Skeletal muscle tissue (tissue), 4 donors: ENCODE data around the gene HACD2. TPM values are rescaled to one million over a fixed set of nuclear protein-coding genes. Genes with fewer than 3 reads are reported as not detected.

Source experiments
- H3K27ac ChIP-seq: one replicate; pipeline ENCODE4 v1.7.0; 2013; ENCODE audit warnings: mild to moderate bottlenecking, low read depth, low read length, inconsistent platforms
- H3K27me3 ChIP-seq, 3 donors: one replicate each; pipeline ENCODE4 v1.7.0; 2013; ENCODE audit warnings: low read length in 3 of 3; ENCODE audit not compliant: control insufficient read depth in 3 of 3, insufficient read depth in 3 of 3
- H3K36me3 ChIP-seq, 3 donors: one replicate each; pipeline ENCODE4 v1.7.0; 2013; ENCODE audit warnings: low read length in 3 of 3; ENCODE audit not compliant: control insufficient read depth in 3 of 3, insufficient read depth in 3 of 3
- H3K4me1 ChIP-seq, 3 donors: one replicate each; pipeline ENCODE4 v1.7.0; 2013; ENCODE audit warnings: low read length in 3 of 3, mild to moderate bottlenecking in 3 of 3; ENCODE audit not compliant: control insufficient read depth in 3 of 3, insufficient read depth in 3 of 3
- H3K4me3 ChIP-seq, 3 donors: one replicate each; pipeline ENCODE4 v1.7.0; 2013; ENCODE audit warnings: low read length in 3 of 3
- H3K9ac ChIP-seq, 3 donors: one replicate each; pipeline ENCODE4 v1.7.0; 2013; ENCODE audit warnings: low read length in 3 of 3, mild to moderate bottlenecking in 3 of 3, moderate library complexity in 2 of 3, low read depth in 1 of 3
- H3K9me3 ChIP-seq, 3 donors: one replicate each; pipeline ENCODE4 v1.7.0; 2013; ENCODE audit warnings: low read length in 3 of 3; ENCODE audit not compliant: control insufficient read depth in 3 of 3
- total RNA-seq: library from RNA; depleted of rRNA; stranded (reverse); fragments of >200 nt; gene quantifications from one replicate; pipeline ENCODE4 v1.2.3, GENCODE V29; 2014
- donor health status: Osteomylitis.

The HACD2 gene
- total RNA-seq, 1 donor from 2014 or later: 15.7 TPM

DNA sequence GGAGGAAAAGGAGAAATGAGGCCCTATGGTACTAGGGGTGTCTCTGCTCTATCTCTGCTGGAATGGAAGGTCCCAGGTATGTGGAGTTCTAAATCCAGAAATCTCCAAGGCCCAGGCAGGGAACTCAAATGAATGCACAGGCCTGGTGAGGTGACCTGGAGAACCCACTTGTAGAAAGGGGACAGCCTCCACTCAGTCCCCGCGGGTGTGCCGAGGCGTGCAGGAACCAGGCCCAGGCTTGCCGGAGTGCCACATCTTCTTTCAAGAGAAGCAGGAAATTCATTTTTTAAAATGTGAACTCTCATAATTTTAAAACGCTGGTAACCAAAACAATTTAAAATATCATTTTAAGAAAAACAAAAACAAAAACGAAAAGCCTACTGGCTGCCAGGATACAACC, 103.8 kb downstream of the HACD2 start:
- no peaks in the 10 kb centered on the region for H3K36me3 ChIP-seq
- H3K4me3 ChIP-seq: no peak overlapping the region
- no peak overlapping the region for H3K9ac ChIP-seq
- no peak overlapping the region for H3K27ac ChIP-seq
- H3K4me1 ChIP-seq: peaks cover 0 to 2% (median 0%) of the 10 kb centered on the region in 3 donors
- H3K27me3 ChIP-seq: peaks cover 0 to 13% (median 7%) of the 10 kb centered on the region in 3 donors
- H3K9me3 ChIP-seq: no peaks in the 10 kb centered on the region

DNA sequence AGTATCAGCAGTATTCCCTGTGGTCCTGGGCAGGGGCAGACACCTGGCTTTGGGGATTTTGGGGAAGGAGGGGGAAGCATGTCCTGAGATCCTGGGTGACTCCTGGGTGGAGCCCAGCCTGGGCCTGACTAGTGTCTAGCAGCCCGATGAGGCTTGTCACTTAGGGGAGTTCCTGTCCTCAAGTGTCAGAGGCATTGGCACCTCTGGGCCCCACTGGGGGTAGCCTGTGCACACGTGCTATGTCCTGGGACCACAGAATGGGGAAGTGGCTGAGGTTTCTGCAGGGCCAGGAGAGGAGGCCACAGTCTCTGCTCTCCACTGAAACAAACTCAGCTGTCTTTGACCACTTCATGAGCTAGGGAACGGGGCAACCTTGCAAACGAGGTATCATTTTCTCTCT, 104.4 kb downstream of the HACD2 start:
- H3K27me3 ChIP-seq: peaks cover 0 to 13% (median 12%) of the 10 kb centered on the region in 3 donors
- no peaks in the 10 kb centered on the region for H3K9me3 ChIP-seq
- H3K27ac ChIP-seq: no peak overlapping the region
- no peak overlapping the region for H3K4me3 ChIP-seq
- no peaks in the 10 kb centered on the region for H3K36me3 ChIP-seq
- H3K9ac ChIP-seq: no peak overlapping the region
- peaks cover 0 to 2% (median 0%) of the 10 kb centered on the region in 3 donors for H3K4me1 ChIP-seq

DNA sequence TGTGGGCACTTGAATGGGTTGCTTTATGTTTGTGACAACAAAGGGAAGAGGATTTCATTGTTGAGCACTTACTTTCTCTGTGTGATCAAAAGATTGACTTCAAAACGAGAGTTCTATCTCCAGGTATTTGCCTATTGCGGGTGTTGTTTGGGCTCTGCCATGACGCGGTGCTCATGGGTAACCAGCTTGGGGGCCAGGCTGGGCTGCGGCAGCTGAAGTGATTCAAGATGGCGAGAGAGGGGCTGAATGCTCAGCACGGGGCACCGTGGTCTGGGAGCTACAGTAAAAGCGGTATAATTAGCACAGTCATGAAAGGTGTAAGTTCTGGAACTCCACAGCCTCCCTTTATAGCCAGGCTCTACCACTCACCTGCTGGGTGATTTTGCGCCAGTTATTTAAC, 105.0 kb downstream of the HACD2 start:
- H3K9me3 ChIP-seq: no peaks in the 10 kb centered on the region

DNA sequence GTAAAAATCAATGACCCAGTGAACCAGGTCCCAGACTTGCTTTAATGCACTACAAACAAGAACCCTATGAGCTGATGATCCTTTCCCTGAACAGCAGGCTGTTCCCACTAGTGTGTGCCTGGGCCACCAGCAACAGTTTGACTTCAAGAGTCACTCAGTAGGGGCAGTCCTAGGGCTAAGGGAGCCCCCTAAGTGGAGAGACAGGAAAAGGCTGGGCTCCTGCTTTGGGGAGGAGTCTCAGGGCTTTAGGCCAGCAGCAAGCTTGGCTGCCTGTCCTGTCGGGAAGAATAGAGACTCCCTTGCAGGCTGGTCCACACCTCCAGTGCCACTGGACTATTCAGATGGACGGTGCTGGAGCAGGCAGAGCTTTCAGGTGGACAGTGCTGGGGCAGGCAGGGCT, 106.5 kb downstream of the HACD2 start:
- Histone ChIP-seq H3K27ac (no peak overlapping the region), H3K4me3 (no peak overlapping the region), H3K4me1 (peaks cover 0 to 2% (median 0%) of the 10 kb centered on the region in 3 donors), H3K36me3 (no peaks in the 10 kb centered on the region), H3K9ac (no peak overlapping the region), H3K27me3 (peaks cover 0 to 17% (median 14%) of the 10 kb centered on the region in 3 donors), H3K9me3 (no peaks in the 10 kb centered on the region)

More for the DNA sequence above, 105.0 kb downstream of the HACD2 start:
- Histone ChIP-seq H3K9ac (no peak overlapping the region), H3K36me3 (no peaks in the 10 kb centered on the region), H3K4me1 (peaks cover 0 to 2% (median 0%) of the 10 kb centered on the region in 3 donors), H3K4me3 (no peak overlapping the region), H3K27me3 (peaks cover 0 to 13% (median 12%) of the 10 kb centered on the region in 3 donors), H3K27ac (no peak overlapping the region)

DNA sequence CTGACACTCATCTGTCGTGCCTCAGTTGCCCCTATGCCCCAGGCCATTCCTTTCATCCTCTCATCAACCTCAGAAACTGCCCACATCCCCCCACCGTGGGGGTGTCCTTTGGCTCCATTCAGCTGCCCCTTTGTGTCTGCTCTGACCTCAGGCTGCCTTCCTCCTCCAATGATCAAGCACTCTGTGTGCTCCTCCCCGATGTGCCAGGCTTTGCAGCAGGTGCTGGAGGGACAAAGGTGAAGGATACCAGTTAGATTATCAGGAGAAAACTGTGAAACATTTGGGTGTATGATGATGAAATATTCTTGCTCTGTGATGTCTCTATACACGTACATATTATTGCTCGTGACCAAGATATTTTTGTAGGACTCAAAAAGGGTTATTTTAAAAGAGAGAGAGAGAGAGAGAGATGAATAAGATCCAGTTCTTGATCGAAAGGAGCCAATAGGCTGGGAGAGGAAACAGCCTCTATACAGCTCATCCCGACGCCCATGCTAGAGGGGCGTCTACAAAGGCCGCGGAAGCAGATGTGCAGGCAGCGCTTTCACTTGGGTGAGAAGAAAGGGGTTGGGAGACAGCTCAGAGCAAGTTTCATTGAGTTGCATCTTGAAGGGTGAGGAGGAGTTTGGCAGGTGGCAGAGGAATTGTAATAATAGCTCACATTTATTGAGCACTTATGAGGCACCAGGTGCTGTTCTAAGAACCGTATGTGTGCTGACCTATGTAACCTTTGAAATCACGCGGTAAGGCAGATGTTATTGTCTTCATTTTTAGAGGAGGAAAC, 107.7 kb downstream of the HACD2 start:
- no peaks in the 10 kb centered on the region for H3K36me3 ChIP-seq
- no peak overlapping the region for H3K9ac ChIP-seq
- no peak overlapping the region for H3K4me3 ChIP-seq
- no peak overlapping the region for H3K27ac ChIP-seq
- H3K9me3 ChIP-seq: no peaks in the 10 kb centered on the region
- peaks cover 0 to 2% (median 0%) of the 10 kb centered on the region in 3 donors for H3K4me1 ChIP-seq
- H3K27me3 ChIP-seq: peaks cover 0 to 17% (median 14%) of the 10 kb centered on the region in 3 donors

DNA sequence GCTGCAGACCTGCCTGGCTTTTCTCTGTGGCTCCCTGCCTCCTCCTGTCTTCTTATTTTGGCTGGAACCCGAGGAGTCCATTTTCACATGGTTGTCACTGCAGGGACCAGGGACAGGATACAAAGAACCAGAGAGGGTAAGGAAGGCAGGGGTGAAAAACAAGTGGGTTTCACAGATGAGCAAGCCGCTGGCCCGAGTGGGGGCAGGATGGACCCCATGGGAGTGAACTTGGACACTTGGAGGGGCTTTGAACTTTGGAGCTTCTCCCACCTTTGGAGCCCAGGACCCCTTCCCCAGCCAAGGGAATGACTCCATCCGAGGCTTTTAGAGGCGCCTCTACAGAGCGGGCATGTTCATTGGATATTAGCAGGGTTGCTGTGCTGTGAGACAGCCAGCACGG, 109.1 kb downstream of the HACD2 start:
- Histone ChIP-seq H3K36me3 (no peaks in the 10 kb centered on the region), H3K27ac (no peak overlapping the region), H3K9me3 (no peaks in the 10 kb centered on the region), H3K4me1 (peaks cover 0 to 2% (median 0%) of the 10 kb centered on the region in 3 donors), H3K4me3 (no peak overlapping the region), H3K27me3 (peaks cover 3 to 17% (median 14%) of the 10 kb centered on the region in 3 donors), H3K9ac (no peak overlapping the region)

DNA sequence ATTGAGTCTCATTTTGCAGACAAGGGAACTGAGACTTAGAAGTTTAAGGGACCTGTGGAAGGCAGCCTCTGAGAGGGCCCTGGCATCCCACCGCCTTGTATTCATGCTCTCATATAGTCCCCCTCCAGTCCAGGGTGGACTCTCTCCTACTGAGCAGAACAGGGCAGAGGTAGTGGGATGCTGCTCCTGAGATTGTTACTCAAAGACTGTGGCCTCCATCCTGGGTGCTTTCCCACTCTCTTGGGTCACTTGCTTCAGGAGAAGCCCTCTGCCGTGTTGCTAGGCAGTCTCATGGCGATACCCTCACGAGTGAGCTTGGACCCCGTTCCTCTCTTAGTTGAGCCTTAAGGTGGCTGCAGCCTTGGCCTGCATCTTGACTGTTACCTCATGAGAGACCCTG, 113.7 kb downstream of the HACD2 start:
- Histone ChIP-seq H3K27me3 (peaks cover 7 to 9% (median 7%) of the 10 kb centered on the region in 3 donors), H3K36me3 (no peaks in the 10 kb centered on the region), H3K4me1 (no peaks in the 10 kb centered on the region), H3K4me3 (no peak overlapping the region), H3K27ac (no peak overlapping the region), H3K9me3 (no peaks in the 10 kb centered on the region), H3K9ac (no peak overlapping the region)

DNA sequence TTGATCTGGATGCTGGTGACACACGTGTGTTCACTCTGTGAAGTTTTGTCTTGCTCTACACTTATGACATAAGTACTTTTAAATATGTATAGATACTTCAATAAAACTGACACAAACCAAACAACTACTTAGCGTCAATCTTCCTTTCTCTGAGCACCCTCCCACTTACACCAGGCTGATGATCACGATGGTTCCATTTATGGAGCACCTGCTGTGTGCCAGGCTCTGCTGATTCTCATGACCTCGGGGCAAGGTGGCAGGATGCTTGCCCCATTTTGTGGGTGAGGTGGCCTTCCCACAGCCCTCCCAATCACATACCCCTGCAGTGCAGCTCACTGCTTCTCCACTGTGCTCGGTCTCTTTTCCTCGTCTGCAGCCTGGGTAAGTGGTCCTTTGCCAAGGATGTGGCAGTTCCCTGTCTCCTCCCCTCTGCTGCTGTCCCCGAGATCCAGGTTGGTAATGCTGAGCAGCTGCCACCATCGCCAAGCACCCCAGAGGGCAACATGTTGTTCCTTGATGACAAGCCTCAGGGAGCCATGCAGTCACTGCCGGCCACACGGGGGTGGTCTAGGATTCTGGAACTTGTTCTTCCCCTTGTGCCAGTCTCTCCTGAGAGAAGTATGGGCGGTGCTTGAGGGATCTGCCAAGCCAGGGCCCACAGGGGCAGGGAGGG, 115.4 kb downstream of the HACD2 start:
- peaks cover 5 to 8% (median 7%) of the 10 kb centered on the region in 3 donors for H3K27me3 ChIP-seq
- H3K9me3 ChIP-seq: no peaks in the 10 kb centered on the region
- no peak overlapping the region for H3K27ac ChIP-seq
- H3K4me3 ChIP-seq: no peak overlapping the region
- no peaks in the 10 kb centered on the region for H3K36me3 ChIP-seq
- H3K4me1 ChIP-seq: no peaks in the 10 kb centered on the region
- no peak overlapping the region for H3K9ac ChIP-seq

DNA sequence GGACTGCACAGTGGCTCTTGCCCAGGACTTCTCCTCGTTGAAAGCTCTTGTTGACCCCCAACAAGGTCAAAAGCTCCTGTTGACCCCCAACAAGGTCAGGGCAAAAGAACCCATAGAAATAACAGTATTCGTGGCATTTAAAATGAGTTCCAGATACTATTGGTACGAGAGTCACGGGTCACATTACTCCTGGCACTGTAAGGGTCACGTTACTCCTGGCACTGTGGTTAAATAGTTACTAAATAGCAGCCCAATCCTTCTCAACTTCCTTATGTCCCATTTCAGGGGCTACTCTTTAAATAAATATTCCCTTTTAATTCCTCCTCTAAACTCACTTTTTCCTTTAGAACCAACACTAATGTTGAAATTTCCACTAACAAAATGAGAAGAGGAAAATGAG, 117.8 kb downstream of the HACD2 start:
- Histone ChIP-seq H3K9ac (no peak overlapping the region), H3K4me3 (no peak overlapping the region), H3K36me3 (no peaks in the 10 kb centered on the region), H3K4me1 (no peaks in the 10 kb centered on the region), H3K27me3 (peaks cover 0 to 7% (median 7%) of the 10 kb centered on the region in 3 donors), H3K9me3 (no peaks in the 10 kb centered on the region), H3K27ac (no peak overlapping the region)

DNA sequence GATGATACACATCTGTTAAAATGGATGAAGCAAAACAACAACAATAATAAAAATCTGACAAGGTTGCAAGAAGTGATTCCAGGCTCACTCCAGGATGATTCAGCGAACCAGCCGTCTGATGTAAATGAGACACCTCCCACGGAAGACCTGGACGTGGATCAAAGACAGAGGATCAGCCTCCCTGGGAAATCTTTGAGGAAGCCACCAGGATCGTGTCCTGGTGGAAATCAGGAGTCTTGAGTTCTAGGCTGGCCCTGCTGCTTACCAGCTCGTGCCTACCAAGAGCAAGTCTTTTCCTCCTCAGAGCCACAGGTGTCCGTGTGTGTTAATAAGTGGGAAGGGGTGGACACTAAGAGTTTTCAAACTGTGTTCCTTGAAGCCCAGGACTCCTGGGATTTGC, 120.6 kb downstream of the HACD2 start:
- Histone ChIP-seq H3K27ac (no peak overlapping the region), H3K4me3 (no peak overlapping the region), H3K9ac (no peak overlapping the region), H3K4me1 (no peaks in the 10 kb centered on the region), H3K27me3 (peaks cover 5 to 7% (median 5%) of the 10 kb centered on the region in 3 donors), H3K36me3 (no peaks in the 10 kb centered on the region), H3K9me3 (no peaks in the 10 kb centered on the region)
